Epithelial cell of proximal tubule (primary cell): Measurements from ENCODE around the gene EFEMP2. TPM values are rescaled to one million over a fixed set of nuclear protein-coding genes. Genes with fewer than 3 reads are reported as not detected.
A peak's percentile ranks its signal among the peaks of the same experiment; 100 is the strongest.

Experiments used
- DNase-seq: peaks from one replicate; pipeline ENCODE4 v3.0.0-alpha.2; 2011; ENCODE audit warnings: low read depth
- H3K4me3 ChIP-seq: 2 replicates; pipeline ENCODE4 v1.5.1; 2011; ENCODE audit warnings: low read depth, mild to moderate bottlenecking, low read length
- CTCF ChIP-seq: conservative IDR thresholded peaks from 2 replicates; pipeline ENCODE4 v1.5.1; 2012; ENCODE audit warnings: low read depth, mild to moderate bottlenecking, low read length
- total RNA-seq: library from RNA; depleted of rRNA; stranded (reverse); fragments of >200 nt; gene quantifications from 2 replicates; pipeline ENCODE4 v1.2.3, GENCODE V29; 2015

EFEMP2 gene
- total RNA-seq, 1 donor from 2014 or later = 94.7 TPM

- no peak for TF ChIP-seq CTCF
- H3K4me3 ChIP-seq = peak within 1 kb of the TSS; percentile 97
- no peak for DNase-seq
Observed at GRCh38 chr11:65918211-65919140, 45.9 kb upstream of the EFEMP2 start, which contains the start of gene C11orf68. C11orf68 (minus strand) TSS chr11:65919062; CDS start chr11:65919031, 31 bp downstream.

GRCh38 chr11:65917434-65918210 lies 45.0 kb upstream of the EFEMP2 start:
- no peak for TF ChIP-seq CTCF
- H3K4me3 ChIP-seq = peak overlapping the region; percentile 97
- DNase-seq = no peak

- no peak for DNase-seq
- no peak for TF ChIP-seq CTCF
- H3K4me3 ChIP-seq = no peak overlapping the region
Observed at GRCh38 chr11:65917077-65917433, 44.5 kb upstream of the EFEMP2 start.

GRCh38 chr11:65916391-65916790 lies 43.8 kb upstream of the EFEMP2 start:
- DNase-seq = no peak
- H3K4me3 ChIP-seq = peak overlapping the region; percentile 5
- TF ChIP-seq CTCF = no peak

- peak; percentile 75 for DNase-seq
- peak overlapping the region; percentile 5 for H3K4me3 ChIP-seq
Observed at GRCh38 chr11:65915821-65916251, 43.2 kb upstream of the EFEMP2 start.

More at GRCh38 chr11:65915821-65916251, 43.2 kb upstream of the EFEMP2 start:
- TF ChIP-seq CTCF = no peak
